Prostate gland (tissue), 2 donors: ENCODE results near the gene CFAP54. TPM values are rescaled to one million over a fixed set of nuclear protein-coding genes. Genes with fewer than 3 reads are reported as not detected.

ENCODE experiments used
- DNase-seq: peaks from one replicate; pipeline ENCODE4 v3.0.0-alpha.2; 2019; ENCODE audit warnings: low spot score
- H3K27ac ChIP-seq, 2 donors: fragments of 200-600 bp; sonication (generic); 2 replicates each; pipeline ENCODE4 v1.5.1; 2017 to 2019
- H3K27me3 ChIP-seq: fragments of 200-600 bp; sonication (generic); replicated peaks from 2 replicates; pipeline ENCODE4 v1.5.1; 2019; ENCODE audit not compliant: insufficient read depth
- H3K36me3 ChIP-seq, 2 donors: fragments of 200-600 bp; sonication (generic); 1 replicate in 1 of 2; 2 replicates in 1 of 2; pipeline versions ENCODE4 v1.5.1 to v1.8.1; 2017 to 2019
- H3K4me1 ChIP-seq: fragments of 200-600 bp; sonication (generic); replicated peaks from 2 replicates; pipeline ENCODE4 v1.5.1; 2019
- H3K4me3 ChIP-seq, 2 donors: fragments of 200-600 bp; sonication (generic); 2 replicates each; pipeline ENCODE4 v1.5.1; 2017 to 2019
- H3K9me3 ChIP-seq: fragments of 200-600 bp; sonication (generic); 2 replicates; pipeline ENCODE4 v1.5.1; 2017
- POLR2A ChIP-seq: fragments of 450-650 bp; IDR thresholded peaks from one replicate; pipeline ENCODE4 v1.6.1; 2016; ENCODE audit warnings: antibody characterized with exemption, mild to moderate bottlenecking
- POLR2AphosphoS5 ChIP-seq: sonication (generic); formaldehyde crosslinking; IDR thresholded peaks from one replicate; pipeline ENCODE4 v1.6.1; 2017; ENCODE audit warnings: antibody characterized with exemption
- WGBS: methylation state at CpG from one replicate; pipeline ENCODE4 v1.1.5; 2018; 5-methylcytosine and 5-hydroxymethylcytosine counted together
- intact Hi-C: fragments of 100-400 bp; cut with DNase I; formaldehyde crosslinking; loops from one replicate; pipeline ENCODE4 v1.14.2; 2022
- total RNA-seq, 2 donors: library from RNA; depleted of rRNA; stranded (reverse); fragments of >200 nt; gene quantifications; one replicate each; pipeline ENCODE4 v1.1.0, GENCODE V29; 2016
- TF ChIP-seq, protein P1 (sequence below), 4 experiments: fragments of 200-600 bp in 2 of 4; fragments of 450-650 bp in 2 of 4; sonication (generic) in 2 of 4; IDR thresholded peaks; 1 replicate in 3 of 4; 2 replicates in 1 of 4; pipeline ENCODE4 v1.5.1; 2016 to 2019; ENCODE audit warnings: antibody characterized with exemption in 4 of 4, mild to moderate bottlenecking in 2 of 4, moderate library complexity in 2 of 4

The CFAP54 gene
- total RNA-seq, 2 donors from 2014 or later, result 0.68 to 2.3 TPM

DNA sequence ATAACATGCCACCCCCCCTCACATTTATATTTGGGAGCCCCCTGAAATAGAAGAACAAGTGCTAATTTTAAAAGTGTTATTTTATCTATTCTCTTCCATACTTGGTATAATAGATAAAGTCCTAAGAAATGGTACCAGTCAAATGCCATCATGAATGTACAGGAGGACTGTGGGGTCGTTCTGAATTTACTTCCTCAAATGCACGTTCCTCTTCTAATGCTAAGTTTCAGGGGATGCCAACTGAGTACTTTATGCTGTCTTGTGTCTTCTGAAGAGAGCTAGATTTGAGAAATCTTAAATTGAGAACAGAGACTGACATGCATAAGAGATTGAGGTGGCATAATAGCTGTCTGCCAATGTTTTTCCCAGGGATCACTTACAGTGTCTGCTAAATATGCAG, 59.0 kb downstream of the CFAP54 start:
- Histone ChIP-seq H3K27ac (no peak overlapping the region), H3K27me3 (no peaks in the 10 kb centered on the region), H3K9me3 (no peaks in the 10 kb centered on the region), H3K4me3 (no peak overlapping the region), H3K4me1 (no peaks in the 10 kb centered on the region), H3K36me3 (no peaks in the 10 kb centered on the region)
- no peak for DNase-seq
- 76% methylated on average over 2 of the region's 2 CpGs for WGBS
- no peak for TF ChIP-seq POLR2A
- no peak for TF ChIP-seq POLR2AphosphoS5
- TF ChIP-seq, protein P1, sequence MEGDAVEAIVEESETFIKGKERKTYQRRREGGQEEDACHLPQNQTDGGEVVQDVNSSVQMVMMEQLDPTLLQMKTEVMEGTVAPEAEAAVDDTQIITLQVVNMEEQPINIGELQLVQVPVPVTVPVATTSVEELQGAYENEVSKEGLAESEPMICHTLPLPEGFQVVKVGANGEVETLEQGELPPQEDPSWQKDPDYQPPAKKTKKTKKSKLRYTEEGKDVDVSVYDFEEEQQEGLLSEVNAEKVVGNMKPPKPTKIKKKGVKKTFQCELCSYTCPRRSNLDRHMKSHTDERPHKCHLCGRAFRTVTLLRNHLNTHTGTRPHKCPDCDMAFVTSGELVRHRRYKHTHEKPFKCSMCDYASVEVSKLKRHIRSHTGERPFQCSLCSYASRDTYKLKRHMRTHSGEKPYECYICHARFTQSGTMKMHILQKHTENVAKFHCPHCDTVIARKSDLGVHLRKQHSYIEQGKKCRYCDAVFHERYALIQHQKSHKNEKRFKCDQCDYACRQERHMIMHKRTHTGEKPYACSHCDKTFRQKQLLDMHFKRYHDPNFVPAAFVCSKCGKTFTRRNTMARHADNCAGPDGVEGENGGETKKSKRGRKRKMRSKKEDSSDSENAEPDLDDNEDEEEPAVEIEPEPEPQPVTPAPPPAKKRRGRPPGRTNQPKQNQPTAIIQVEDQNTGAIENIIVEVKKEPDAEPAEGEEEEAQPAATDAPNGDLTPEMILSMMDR (IDR thresholded peaks at IDR 0.05), result no peak
- intact Hi-C loops, result no loop called here

DNA sequence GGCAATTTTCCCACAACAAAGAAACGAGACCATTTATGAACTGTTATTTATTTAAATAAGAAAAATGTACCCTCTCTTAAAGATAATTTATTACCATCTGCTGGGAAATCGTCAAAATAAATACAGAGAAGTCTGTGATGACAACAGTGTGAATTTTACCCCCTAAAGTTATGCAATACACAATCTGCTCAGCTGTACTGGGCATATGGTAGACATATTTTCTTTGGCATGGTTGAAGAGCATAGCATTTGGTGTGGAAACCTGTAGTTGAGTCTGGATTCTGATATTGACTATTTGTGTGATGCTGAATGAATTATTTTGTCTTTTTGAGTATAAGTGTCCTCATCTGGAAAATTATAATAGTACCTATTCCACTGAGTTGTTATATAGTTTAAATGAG, 60.0 kb downstream of the CFAP54 start:
- TF ChIP-seq, protein P1 (IDR thresholded peaks at IDR 0.05), result no peak
- no peak for TF ChIP-seq POLR2A
- TF ChIP-seq POLR2AphosphoS5, result no peak
- Histone ChIP-seq H3K27ac (no peak overlapping the region), H3K9me3 (no peaks in the 10 kb centered on the region), H3K27me3 (no peaks in the 10 kb centered on the region), H3K4me3 (no peak overlapping the region), H3K4me1 (no peaks in the 10 kb centered on the region), H3K36me3 (no peaks in the 10 kb centered on the region)
- intact Hi-C loops, result no loop called here
- no peak for DNase-seq
- 55% methylated on average over 2 of the region's 2 CpGs for WGBS

DNA sequence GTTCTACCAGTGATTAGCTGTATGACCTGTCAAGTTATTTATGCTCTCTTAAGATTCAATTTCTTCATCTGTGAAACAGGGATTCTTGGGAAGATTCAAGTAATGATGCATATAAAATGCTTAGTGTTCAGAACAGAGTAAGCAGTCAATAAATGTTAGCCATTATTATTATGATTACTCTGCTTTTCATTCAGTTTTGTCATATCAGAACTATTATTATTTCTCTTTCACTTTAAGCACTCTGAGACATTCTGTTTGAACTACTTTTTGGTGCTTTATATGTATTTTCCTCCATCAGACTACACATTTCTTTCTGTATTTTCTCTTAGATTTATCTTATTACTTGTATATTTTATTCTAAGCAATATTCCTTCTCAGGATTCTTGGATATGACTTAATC, 81.2 kb downstream of the CFAP54 start:
- no peak overlapping the region for H3K4me3 ChIP-seq
- no peaks in the 10 kb centered on the region for H3K4me1 ChIP-seq
- no peak for DNase-seq
- H3K27me3 ChIP-seq, result no peaks in the 10 kb centered on the region
- TF ChIP-seq POLR2AphosphoS5, result no peak
- TF ChIP-seq, protein P1 (IDR thresholded peaks at IDR 0.05), result no peak
- intact Hi-C loops, result no loop called here
- no peak overlapping the region for H3K27ac ChIP-seq
- no peaks in the 10 kb centered on the region for H3K36me3 ChIP-seq
- no peaks in the 10 kb centered on the region for H3K9me3 ChIP-seq

DNA sequence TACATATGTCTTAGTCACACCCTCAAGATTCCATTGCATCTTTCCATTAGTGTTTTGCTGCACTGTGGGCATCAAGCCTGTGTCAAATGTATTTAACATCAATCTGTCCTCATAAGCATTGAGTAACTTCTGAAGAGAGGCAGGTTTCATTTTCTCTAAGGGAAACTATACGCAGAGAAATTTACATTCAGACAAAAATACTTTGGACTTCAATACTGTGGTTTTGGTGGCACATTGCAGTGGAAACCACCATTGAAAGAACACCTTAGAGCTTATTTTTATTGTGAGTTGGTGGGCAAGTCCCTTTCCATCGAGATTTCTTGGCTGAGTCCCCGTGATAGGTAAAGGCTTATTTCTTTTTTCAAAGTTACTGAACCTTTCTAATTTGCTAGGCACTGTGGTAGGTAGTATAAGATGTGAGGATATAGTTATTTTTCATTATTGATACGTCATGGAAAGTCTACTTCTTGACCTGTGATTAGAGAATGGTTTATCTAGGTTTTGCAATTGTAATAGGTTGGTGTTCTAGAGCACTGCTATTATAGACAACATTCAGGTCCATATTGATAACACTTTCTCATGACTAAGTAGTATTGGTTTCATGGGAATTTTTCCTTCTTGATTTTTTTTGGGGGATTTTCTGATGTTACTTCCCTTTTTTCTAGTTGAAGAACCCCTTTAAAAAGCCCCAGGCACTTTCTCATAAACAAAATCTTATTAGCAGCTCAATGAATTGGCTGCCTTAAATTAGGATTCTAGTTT, 81.9 kb downstream of the CFAP54 start:
- intact Hi-C loops, result no loop called here
- Histone ChIP-seq H3K4me1 (no peaks in the 10 kb centered on the region), H3K36me3 (no peaks in the 10 kb centered on the region), H3K27me3 (no peaks in the 10 kb centered on the region), H3K4me3 (no peak overlapping the region), H3K9me3 (no peaks in the 10 kb centered on the region), H3K27ac (no peak overlapping the region)
- TF ChIP-seq, protein P1 (IDR thresholded peaks at IDR 0.05), result no peak
- TF ChIP-seq POLR2A, result no peak
- no peak for TF ChIP-seq POLR2AphosphoS5
- 91% methylated on average over 4 of the region's 4 CpGs for WGBS
- no peak for DNase-seq

DNA sequence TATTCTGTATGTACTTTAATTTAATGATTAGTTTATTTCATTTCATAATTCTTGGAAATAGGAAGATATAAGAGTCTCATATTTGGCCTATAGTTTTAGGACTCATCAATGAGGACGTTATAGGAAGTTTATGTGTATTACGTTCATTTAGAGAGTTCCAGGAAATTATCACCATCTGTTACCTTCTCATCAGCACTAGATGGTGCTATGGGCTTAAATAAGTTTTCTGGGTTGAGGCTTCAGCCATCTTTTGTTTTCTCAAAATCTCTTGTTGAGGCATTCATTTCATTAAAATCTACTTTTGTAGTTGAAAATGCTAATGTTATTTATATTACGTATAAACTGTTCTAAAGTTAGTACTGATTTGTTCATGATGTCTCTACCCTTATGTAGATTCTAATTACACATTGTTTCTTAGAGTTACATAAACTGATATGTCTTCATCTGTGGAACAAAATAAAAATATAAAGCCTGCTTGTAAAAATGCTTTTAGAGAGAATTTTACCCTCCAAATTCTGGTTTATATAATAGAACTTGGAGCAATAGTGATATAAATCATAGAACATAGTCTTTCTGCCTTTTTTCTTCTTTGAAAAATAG, 89.2 kb downstream of the CFAP54 start:
- peak; percentile 10 for DNase-seq
- no peak overlapping the region for H3K27ac ChIP-seq
- WGBS, result 5% methylated on average over 3 of the region's 3 CpGs
- H3K27me3 ChIP-seq, result no peaks in the 10 kb centered on the region
- no peak for TF ChIP-seq POLR2A
- TF ChIP-seq, protein P1 (IDR thresholded peaks at IDR 0.05), result peak in 3 of 4 experiments; percentile 61 to 75 (median 70)
- H3K4me3 ChIP-seq, result no peak overlapping the region
- no peaks in the 10 kb centered on the region for H3K4me1 ChIP-seq
- H3K9me3 ChIP-seq, result no peaks in the 10 kb centered on the region
- intact Hi-C loops, result loop anchor here (5.0 kb wide), 1 partner anchor 409 kb away; no protein-coding TSS in a partner anchor
- H3K36me3 ChIP-seq, result no peaks in the 10 kb centered on the region
